Mucosa of rectum (tissue), 2 donors: Measurements from ENCODE around the gene FHOD3.

ENCODE experiments used
- H3K27ac ChIP-seq, 2 donors: one replicate each; pipeline ENCODE4 v1.7.0; 2013; ENCODE audit warnings: inconsistent platforms in 2 of 2, low read depth in 2 of 2, low read length in 2 of 2
- H3K27me3 ChIP-seq, 2 donors: one replicate each; pipeline ENCODE4 v1.7.0; 2013; ENCODE audit warnings: low read length in 2 of 2; ENCODE audit not compliant: control insufficient read depth in 2 of 2, insufficient read depth in 2 of 2
- H3K36me3 ChIP-seq, 2 donors: one replicate each; pipeline ENCODE4 v1.7.0; 2013; ENCODE audit warnings: low read length in 2 of 2; ENCODE audit not compliant: control insufficient read depth in 2 of 2, insufficient read depth in 2 of 2
- H3K4me1 ChIP-seq, 2 donors: one replicate each; pipeline ENCODE4 v1.7.0; 2013; ENCODE audit warnings: low read length in 2 of 2, mild to moderate bottlenecking in 1 of 2; ENCODE audit not compliant: control insufficient read depth in 2 of 2, insufficient read depth in 2 of 2
- H3K4me3 ChIP-seq, 2 donors: one replicate each; pipeline ENCODE4 v1.7.0; 2013; ENCODE audit warnings: low read length in 2 of 2
- H3K9ac ChIP-seq, 2 donors: one replicate each; pipeline ENCODE4 v1.7.0; 2013; ENCODE audit warnings: low read length in 2 of 2, low read depth in 1 of 2, mild to moderate bottlenecking in 1 of 2
- H3K9me3 ChIP-seq, 2 donors: one replicate each; pipeline ENCODE4 v1.7.0; 2013; ENCODE audit warnings: low read length in 2 of 2; ENCODE audit not compliant: control insufficient read depth in 2 of 2
- donor health status: healthy.
- donor health status: Normal muscosa, but diverticular disease.

The FHOD3 gene

GRCh38 chr18:36401462-36401861 lies 103.9 kb downstream of the FHOD3 start:
- Histone ChIP-seq H3K36me3 (no peaks in the 10 kb centered on the region), H3K4me3 (no peak overlapping the region), H3K9me3 (no peaks in the 10 kb centered on the region), H3K4me1 (no peaks in the 10 kb centered on the region), H3K9ac (no peak overlapping the region), H3K27ac (no peak overlapping the region), H3K27me3 (no peaks in the 10 kb centered on the region)

- H3K27ac ChIP-seq = no peak overlapping the region
- H3K4me3 ChIP-seq = no peak overlapping the region
- no peaks in the 10 kb centered on the region for H3K9me3 ChIP-seq
- no peaks in the 10 kb centered on the region for H3K4me1 ChIP-seq
- H3K36me3 ChIP-seq = no peaks in the 10 kb centered on the region
- H3K9ac ChIP-seq = no peak overlapping the region
- H3K27me3 ChIP-seq = no peaks in the 10 kb centered on the region
These were observed 105.4 kb downstream of the FHOD3 start for GRCh38 chr18:36402765-36403396.

DNA sequence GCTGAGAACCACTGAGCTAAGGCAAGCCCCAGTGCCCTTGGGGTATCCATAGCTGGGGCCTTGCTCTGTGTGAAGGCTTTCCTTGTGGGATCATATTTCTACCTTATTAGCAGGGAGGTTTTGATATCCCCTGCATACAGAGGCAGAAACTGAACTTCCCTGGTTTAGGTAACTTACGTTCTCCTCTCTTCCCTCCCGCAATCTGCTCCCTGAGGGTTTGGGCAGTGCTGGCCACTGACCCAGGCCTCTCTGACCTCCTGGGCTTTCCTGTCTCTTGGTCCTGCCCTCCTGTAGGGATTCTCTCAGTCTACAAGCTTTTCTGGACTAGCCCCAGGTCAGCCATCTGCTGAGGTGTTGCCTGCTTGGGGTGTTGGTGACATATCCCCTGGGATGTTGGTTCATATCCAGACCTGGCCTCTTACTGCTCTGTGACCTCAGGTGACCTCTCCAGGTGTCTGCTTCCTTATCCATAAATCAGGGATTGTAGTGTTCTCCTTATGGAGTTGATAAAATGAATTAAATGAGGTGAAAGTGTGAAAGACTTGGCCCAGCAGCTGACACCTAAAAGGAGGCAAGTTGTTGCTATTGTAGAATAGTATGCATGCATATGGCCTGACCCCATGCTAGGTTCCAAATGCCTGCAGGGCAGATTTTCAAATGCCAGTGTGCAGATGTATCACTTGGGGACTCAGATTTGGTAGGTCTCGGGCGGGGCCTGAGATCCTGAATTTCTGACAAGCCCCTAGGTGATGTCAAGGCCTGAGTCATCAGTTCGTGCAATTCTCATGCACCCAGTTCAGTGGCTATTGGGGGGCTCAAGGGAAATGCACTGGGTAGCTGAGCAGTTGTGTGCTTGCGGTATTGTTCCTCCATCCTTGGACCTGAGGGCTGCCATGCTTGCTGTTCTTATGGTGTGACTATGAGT lies 106.6 kb downstream of the FHOD3 start:
- H3K27me3 ChIP-seq = no peaks in the 10 kb centered on the region
- H3K9ac ChIP-seq = no peak overlapping the region
- no peak overlapping the region for H3K4me3 ChIP-seq
- H3K9me3 ChIP-seq = no peaks in the 10 kb centered on the region
- no peaks in the 10 kb centered on the region for H3K36me3 ChIP-seq
- no peaks in the 10 kb centered on the region for H3K4me1 ChIP-seq
- no peak overlapping the region for H3K27ac ChIP-seq

GRCh38 chr18:36405611-36406010 lies 108.1 kb downstream of the FHOD3 start:
- no peak overlapping the region for H3K27ac ChIP-seq
- no peaks in the 10 kb centered on the region for H3K36me3 ChIP-seq
- H3K4me3 ChIP-seq = no peak overlapping the region
- no peaks in the 10 kb centered on the region for H3K27me3 ChIP-seq
- H3K9ac ChIP-seq = no peak overlapping the region
- no peaks in the 10 kb centered on the region for H3K9me3 ChIP-seq
- no peaks in the 10 kb centered on the region for H3K4me1 ChIP-seq

DNA sequence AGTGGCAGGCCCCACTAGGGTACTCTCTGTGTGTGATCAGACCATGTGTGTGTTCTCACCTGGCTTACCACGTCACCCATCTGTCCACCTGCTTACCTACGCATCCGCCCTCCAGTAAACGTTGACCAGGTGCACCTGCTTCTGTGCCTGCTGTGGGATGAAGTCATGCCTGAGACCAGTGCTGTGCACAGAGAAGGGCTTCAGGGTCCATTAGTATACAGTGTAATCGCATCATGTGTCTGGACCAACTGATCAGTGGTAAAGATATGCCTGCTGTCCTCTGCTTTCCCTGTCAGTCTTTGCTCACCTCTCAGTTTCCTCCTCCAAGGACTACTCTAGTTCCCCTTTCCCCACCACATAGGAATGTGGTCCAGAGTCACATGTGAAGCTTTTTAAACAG lies 109.3 kb downstream of the FHOD3 start:
- Histone ChIP-seq H3K36me3 (no peaks in the 10 kb centered on the region), H3K4me1 (no peaks in the 10 kb centered on the region), H3K9ac (no peak overlapping the region), H3K4me3 (no peak overlapping the region), H3K27me3 (no peaks in the 10 kb centered on the region), H3K9me3 (no peaks in the 10 kb centered on the region), H3K27ac (no peak overlapping the region)

DNA sequence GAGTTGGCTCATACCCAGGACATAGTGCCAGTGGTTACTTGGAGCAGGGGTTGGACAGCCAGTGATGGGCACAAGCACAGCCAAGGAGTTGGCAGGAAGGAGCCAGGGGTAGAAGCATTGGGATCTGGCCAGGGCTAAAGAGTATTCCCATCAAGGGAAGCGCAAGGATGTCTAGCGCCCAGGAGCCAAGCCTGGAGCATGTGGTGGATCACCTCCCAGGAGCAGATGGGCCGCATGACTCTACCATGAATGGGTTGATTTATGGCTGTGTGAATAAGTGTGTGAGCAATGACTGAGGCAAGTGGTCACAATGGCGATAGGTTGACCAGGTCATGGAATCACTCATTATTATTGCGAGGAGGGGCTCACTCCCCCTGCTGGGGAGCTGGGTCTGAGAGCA lies 111.1 kb downstream of the FHOD3 start:
- no peaks in the 10 kb centered on the region for H3K36me3 ChIP-seq
- no peak overlapping the region for H3K4me3 ChIP-seq
- no peak overlapping the region for H3K27ac ChIP-seq
- H3K9me3 ChIP-seq = no peaks in the 10 kb centered on the region
- no peaks in the 10 kb centered on the region for H3K27me3 ChIP-seq
- no peak overlapping the region for H3K9ac ChIP-seq
- H3K4me1 ChIP-seq = no peaks in the 10 kb centered on the region

DNA sequence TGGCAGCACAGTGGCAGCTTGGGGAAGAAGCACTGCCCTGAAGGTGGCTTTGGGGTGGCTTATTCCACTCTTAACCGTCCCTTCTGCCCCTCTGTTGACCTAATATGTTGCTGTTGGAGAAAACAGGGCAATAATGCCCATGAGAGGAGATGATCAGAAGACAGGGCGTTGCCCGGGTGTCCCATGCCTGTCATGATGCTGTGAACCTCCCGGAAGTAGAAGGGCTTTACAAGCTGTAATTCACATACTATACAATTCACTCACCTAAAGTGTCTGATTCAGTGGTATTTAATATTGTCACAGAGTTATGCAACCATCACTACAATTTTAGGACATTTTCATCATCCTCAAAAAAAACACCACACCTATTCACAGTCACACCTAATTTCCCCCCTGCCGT lies 112.3 kb downstream of the FHOD3 start:
- Histone ChIP-seq H3K27me3 (no peaks in the 10 kb centered on the region), H3K9ac (no peak overlapping the region), H3K9me3 (no peaks in the 10 kb centered on the region), H3K27ac (no peak overlapping the region), H3K4me3 (no peak overlapping the region), H3K4me1 (no peaks in the 10 kb centered on the region), H3K36me3 (no peaks in the 10 kb centered on the region)

DNA sequence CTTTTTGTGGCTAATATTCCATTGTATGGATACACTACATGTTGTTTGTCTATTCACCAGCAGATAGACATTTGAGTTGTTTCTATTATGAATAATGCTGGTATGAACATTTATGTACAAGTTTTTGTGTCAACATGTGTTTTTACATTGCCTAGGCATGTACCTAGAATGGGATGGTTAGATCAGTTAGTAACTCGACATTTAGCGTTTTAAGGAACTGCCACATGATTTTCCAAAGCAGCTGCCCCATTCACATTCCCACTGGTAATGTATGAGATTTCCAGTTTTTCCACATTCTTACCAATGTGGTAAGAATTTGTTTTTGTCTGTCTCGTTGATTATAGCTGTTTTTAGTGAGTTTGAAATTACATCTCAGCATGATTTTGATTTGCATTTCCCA lies 112.8 kb downstream of the FHOD3 start:
- Histone ChIP-seq H3K4me1 (no peaks in the 10 kb centered on the region), H3K27me3 (no peaks in the 10 kb centered on the region), H3K36me3 (no peaks in the 10 kb centered on the region), H3K27ac (no peak overlapping the region), H3K9ac (no peak overlapping the region), H3K4me3 (no peak overlapping the region), H3K9me3 (no peaks in the 10 kb centered on the region)

DNA sequence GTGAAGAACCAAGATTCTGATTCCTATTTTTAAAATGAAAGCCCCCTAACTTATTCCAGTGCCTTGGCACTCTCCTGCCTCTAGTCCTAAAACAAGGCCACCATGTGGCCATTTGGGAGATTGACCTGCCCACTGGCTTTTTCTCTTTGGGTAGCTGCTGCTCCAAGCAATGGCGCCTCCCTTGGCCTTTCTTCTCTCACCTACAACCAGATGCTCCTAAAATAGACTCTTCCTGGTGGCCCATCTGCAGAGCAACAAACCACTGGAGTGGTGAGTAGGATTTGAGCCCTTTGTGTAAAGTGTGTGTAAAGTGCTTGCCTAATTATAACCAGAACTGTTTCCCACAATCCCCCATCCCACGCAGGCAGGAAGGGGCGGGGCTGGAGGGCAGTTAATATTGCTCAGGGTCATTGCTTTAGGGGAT lies 114.2 kb downstream of the FHOD3 start:
- Histone ChIP-seq H3K36me3 (no peaks in the 10 kb centered on the region), H3K27ac (no peak overlapping the region), H3K4me3 (no peak overlapping the region), H3K9ac (no peak overlapping the region), H3K27me3 (no peaks in the 10 kb centered on the region), H3K4me1 (no peaks in the 10 kb centered on the region), H3K9me3 (no peaks in the 10 kb centered on the region)

GRCh38 chr18:36412778-36413177 lies 115.3 kb downstream of the FHOD3 start:
- Histone ChIP-seq H3K4me3 (no peak overlapping the region), H3K4me1 (no peaks in the 10 kb centered on the region), H3K9me3 (no peaks in the 10 kb centered on the region), H3K27me3 (no peaks in the 10 kb centered on the region), H3K9ac (no peak overlapping the region), H3K27ac (no peak overlapping the region), H3K36me3 (no peaks in the 10 kb centered on the region)
